ENCODE data around the gene IQGAP2. TPM values are rescaled to one million over a fixed set of nuclear protein-coding genes. Genes with fewer than 3 reads are reported as not detected.

Gene IQGAP2
- total RNA-seq, 1 donor from 2014 or later: 1.4 TPM

DNA sequence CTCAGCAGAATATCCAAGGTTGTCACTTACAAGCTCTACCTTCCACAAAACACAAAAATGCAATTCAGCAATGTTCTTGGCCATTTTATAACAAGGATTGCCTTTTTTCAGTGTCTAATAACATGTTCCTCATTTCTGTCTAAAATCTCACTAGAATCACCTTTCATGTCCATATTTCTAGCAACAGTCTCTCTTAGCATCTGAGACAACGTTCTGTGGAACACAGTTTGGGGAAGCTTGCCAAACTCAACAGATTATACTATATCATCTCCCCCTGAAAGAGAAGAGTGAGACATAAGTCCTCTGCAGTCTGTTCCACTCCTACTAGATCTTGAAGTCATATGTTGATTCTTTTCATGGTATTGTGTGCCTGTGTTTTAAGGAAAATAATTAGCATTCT is 149.5 kb downstream of the IQGAP2 start:
- TF ChIP-seq, protein P1, sequence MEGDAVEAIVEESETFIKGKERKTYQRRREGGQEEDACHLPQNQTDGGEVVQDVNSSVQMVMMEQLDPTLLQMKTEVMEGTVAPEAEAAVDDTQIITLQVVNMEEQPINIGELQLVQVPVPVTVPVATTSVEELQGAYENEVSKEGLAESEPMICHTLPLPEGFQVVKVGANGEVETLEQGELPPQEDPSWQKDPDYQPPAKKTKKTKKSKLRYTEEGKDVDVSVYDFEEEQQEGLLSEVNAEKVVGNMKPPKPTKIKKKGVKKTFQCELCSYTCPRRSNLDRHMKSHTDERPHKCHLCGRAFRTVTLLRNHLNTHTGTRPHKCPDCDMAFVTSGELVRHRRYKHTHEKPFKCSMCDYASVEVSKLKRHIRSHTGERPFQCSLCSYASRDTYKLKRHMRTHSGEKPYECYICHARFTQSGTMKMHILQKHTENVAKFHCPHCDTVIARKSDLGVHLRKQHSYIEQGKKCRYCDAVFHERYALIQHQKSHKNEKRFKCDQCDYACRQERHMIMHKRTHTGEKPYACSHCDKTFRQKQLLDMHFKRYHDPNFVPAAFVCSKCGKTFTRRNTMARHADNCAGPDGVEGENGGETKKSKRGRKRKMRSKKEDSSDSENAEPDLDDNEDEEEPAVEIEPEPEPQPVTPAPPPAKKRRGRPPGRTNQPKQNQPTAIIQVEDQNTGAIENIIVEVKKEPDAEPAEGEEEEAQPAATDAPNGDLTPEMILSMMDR (IDR thresholded peaks at IDR 0.05; ENCODE audit: partially characterized antibody, unreplicated experiment): no peak
- H3K4me1 Mint-ChIP-seq (ENCODE audit: low read depth, unreplicated experiment): no peaks in the 10 kb centered on the region
- peaks cover 4% of the 10 kb centered on the region for H3K27me3 Mint-ChIP-seq (ENCODE audit: unreplicated experiment)
- H3K27ac Mint-ChIP-seq (ENCODE audit: unreplicated experiment): no peak overlapping the region
- no peak overlapping the region for H3K4me3 Mint-ChIP-seq (ENCODE audit: unreplicated experiment)
- peaks cover 9% of the 10 kb centered on the region for H3K36me3 Mint-ChIP-seq (ENCODE audit: unreplicated experiment)
- no peak for DNase-seq
- peaks cover 7% of the 10 kb centered on the region for H3K9me3 Mint-ChIP-seq (ENCODE audit: unreplicated experiment)

DNA sequence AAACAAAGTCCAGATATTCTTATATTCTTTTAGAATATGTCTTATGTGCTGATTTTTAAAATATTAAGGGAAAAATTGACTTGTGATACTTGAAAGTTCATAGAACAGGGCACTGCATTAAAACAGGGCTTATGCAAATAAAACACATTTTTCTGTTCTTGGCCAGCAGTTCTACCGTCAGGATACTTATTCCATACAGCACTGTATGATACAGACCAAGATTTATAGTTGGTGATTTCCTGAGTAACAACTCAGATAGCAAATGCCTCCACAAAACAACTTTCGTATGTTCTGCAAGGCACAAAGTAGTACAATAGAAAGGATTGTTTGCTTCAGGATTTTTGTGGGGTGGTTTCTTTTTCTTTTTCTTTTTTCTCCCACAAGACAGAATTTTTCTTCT is 150.2 kb downstream of the IQGAP2 start:
- Mint-ChIP-seq H3K27me3 (ENCODE audit: unreplicated experiment) (peaks cover 4% of the 10 kb centered on the region), H3K4me3 (ENCODE audit: unreplicated experiment) (no peak overlapping the region), H3K9me3 (ENCODE audit: unreplicated experiment) (peaks cover 7% of the 10 kb centered on the region), H3K36me3 (ENCODE audit: unreplicated experiment) (peaks cover 9% of the 10 kb centered on the region), H3K27ac (ENCODE audit: unreplicated experiment) (no peak overlapping the region), H3K4me1 (ENCODE audit: low read depth, unreplicated experiment) (no peaks in the 10 kb centered on the region)
- DNase-seq: no peak
- TF ChIP-seq, protein P1 (IDR thresholded peaks at IDR 0.05; ENCODE audit: partially characterized antibody, unreplicated experiment): no peak

DNA sequence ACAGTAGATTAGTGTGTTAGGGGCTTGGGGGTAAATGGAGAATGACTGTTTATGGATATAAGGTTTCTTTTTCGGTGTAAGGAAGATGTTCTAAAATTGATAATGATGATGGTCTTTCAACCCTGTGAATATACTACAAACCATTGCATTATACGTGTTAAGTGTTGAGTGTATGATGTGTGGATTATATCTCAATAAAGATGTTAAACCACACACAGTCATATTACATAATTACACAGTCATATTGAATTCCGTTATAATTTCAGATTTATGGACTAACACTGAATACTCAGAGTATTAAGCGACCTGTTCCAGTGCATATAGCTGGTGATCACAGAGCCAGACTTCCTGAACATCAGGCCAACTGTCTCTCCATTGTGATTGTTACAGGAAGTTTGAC is 152.0 kb downstream of the IQGAP2 start:
- H3K27me3 Mint-ChIP-seq (ENCODE audit: unreplicated experiment): peaks cover 3% of the 10 kb centered on the region
- H3K9me3 Mint-ChIP-seq (ENCODE audit: unreplicated experiment): peaks cover 7% of the 10 kb centered on the region
- no peaks in the 10 kb centered on the region for H3K4me1 Mint-ChIP-seq (ENCODE audit: low read depth, unreplicated experiment)
- H3K36me3 Mint-ChIP-seq (ENCODE audit: unreplicated experiment): peaks cover 9% of the 10 kb centered on the region
- TF ChIP-seq, protein P1 (IDR thresholded peaks at IDR 0.05; ENCODE audit: partially characterized antibody, unreplicated experiment): no peak
- H3K4me3 Mint-ChIP-seq (ENCODE audit: unreplicated experiment): no peak overlapping the region
- DNase-seq: no peak
- no peak overlapping the region for H3K27ac Mint-ChIP-seq (ENCODE audit: unreplicated experiment)

DNA sequence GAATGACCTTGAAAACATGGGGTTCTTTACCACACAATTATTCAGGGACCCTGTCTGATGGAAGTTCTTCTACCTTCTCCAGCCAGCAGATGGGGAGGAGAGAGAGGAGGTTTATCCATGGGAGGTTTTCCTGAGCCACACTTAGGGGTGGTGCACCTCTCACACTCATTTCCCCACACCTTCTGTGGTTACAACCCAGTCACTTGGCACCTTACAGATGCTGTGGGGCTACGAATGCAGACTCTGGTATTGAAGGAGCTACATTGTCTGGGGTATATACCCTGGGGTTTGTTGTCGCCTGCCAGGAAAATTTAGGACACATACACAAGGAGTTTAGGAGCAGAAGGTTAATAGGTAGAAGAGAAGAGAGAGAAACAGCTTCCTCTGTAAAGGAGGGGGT is 152.6 kb downstream of the IQGAP2 start:
- Mint-ChIP-seq H3K27me3 (ENCODE audit: unreplicated experiment) (no peaks in the 10 kb centered on the region), H3K4me3 (ENCODE audit: unreplicated experiment) (no peak overlapping the region), H3K4me1 (ENCODE audit: low read depth, unreplicated experiment) (no peaks in the 10 kb centered on the region), H3K36me3 (ENCODE audit: unreplicated experiment) (peaks cover 9% of the 10 kb centered on the region), H3K27ac (ENCODE audit: unreplicated experiment) (no peak overlapping the region), H3K9me3 (ENCODE audit: unreplicated experiment) (peaks cover 7% of the 10 kb centered on the region)
- no peak for DNase-seq
- TF ChIP-seq, protein P1 (IDR thresholded peaks at IDR 0.05; ENCODE audit: partially characterized antibody, unreplicated experiment): no peak

DNA sequence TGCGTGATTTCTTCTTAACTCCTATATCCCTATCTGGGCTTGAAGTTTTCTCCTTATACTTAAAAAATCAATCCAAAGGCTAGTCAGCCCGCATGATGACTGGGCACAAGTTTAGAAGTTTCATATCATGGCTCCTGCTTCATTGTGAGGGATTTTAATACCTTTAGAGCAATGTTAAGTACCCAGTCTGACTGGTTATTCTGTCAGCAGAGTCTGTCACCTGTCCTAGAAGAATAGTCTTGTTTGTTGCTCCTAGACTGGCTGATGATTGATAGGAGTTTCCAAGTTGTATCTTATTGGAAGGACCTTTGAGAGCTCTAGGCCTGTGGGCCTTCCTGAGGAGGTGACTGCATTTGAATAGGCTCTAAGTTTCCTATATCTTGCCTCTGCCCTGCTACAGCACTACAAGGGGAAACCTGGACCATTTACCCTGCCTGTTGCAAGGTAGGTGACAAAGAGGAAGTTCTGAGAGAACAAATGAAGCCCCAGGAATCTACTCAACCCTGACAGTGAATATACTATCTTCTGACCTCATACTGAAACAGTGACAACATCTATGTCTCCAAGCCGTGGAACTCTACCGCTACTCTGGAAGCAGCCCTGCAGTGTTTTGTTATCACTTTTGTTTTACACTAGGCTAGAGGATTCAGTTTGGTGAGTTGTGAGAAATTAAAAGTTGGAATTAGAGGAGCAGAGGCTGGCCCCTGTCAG is 153.6 kb downstream of the IQGAP2 start:
- no peak overlapping the region for H3K4me3 Mint-ChIP-seq (ENCODE audit: unreplicated experiment)
- no peak overlapping the region for H3K27ac Mint-ChIP-seq (ENCODE audit: unreplicated experiment)
- H3K27me3 Mint-ChIP-seq (ENCODE audit: unreplicated experiment): no peaks in the 10 kb centered on the region
- H3K9me3 Mint-ChIP-seq (ENCODE audit: unreplicated experiment): peaks cover 7% of the 10 kb centered on the region
- peaks cover 9% of the 10 kb centered on the region for H3K36me3 Mint-ChIP-seq (ENCODE audit: unreplicated experiment)
- H3K4me1 Mint-ChIP-seq (ENCODE audit: low read depth, unreplicated experiment): no peaks in the 10 kb centered on the region
- TF ChIP-seq, protein P1 (IDR thresholded peaks at IDR 0.05; ENCODE audit: partially characterized antibody, unreplicated experiment): no peak
- DNase-seq: no peak
